ENCODE measurements around the gene CFDP1. TPM values are rescaled to one million over a fixed set of nuclear protein-coding genes. Genes with fewer than 3 reads are reported as not detected.

CFDP1 gene
- total RNA-seq, 1 donor from 2014 or later = 65.7 TPM

- H3K4me1 Mint-ChIP-seq (ENCODE audit: unreplicated experiment) = peaks cover 56% of the 10 kb centered on the region
- peaks cover 23% of the 10 kb centered on the region for H3K36me3 Mint-ChIP-seq (ENCODE audit: low read depth, unreplicated experiment)
- H3K27me3 Mint-ChIP-seq (ENCODE audit: unreplicated experiment) = peaks cover 28% of the 10 kb centered on the region
- no peak overlapping the region for H3K27ac Mint-ChIP-seq (ENCODE audit: unreplicated experiment)
- DNase-seq (ENCODE audit: low spot score) = no peak
- no peak overlapping the region for H3K4me3 Mint-ChIP-seq (ENCODE audit: unreplicated experiment)
- no peak for TF ChIP-seq CTCF (IDR thresholded peaks at IDR 0.05; ENCODE audit: unreplicated experiment)
- H3K9me3 Mint-ChIP-seq (ENCODE audit: unreplicated experiment) = no peaks in the 10 kb centered on the region
These were observed 170.5 kb downstream of the CFDP1 start for GRCh38 chr16:75262800-75263127.

- peaks cover 57% of the 10 kb centered on the region for H3K4me1 Mint-ChIP-seq (ENCODE audit: unreplicated experiment)
- peaks cover 23% of the 10 kb centered on the region for H3K36me3 Mint-ChIP-seq (ENCODE audit: low read depth, unreplicated experiment)
- peak overlapping the region; percentile 86 for H3K27ac Mint-ChIP-seq (ENCODE audit: unreplicated experiment)
- DNase-seq (ENCODE audit: low spot score) = no peak
- H3K4me3 Mint-ChIP-seq (ENCODE audit: unreplicated experiment) = peak overlapping the region; percentile 74
- peaks cover 28% of the 10 kb centered on the region for H3K27me3 Mint-ChIP-seq (ENCODE audit: unreplicated experiment)
- no peaks in the 10 kb centered on the region for H3K9me3 Mint-ChIP-seq (ENCODE audit: unreplicated experiment)
- no peak for TF ChIP-seq CTCF (IDR thresholded peaks at IDR 0.05; ENCODE audit: unreplicated experiment)
These were observed 171.1 kb downstream of the CFDP1 start for GRCh38 chr16:75262104-75262799.

- Mint-ChIP-seq H3K4me1 (ENCODE audit: unreplicated experiment) (peaks cover 57% of the 10 kb centered on the region), H3K4me3 (ENCODE audit: unreplicated experiment) (peak overlapping the region; percentile 74), H3K9me3 (ENCODE audit: unreplicated experiment) (no peaks in the 10 kb centered on the region), H3K27ac (ENCODE audit: unreplicated experiment) (peak overlapping the region; percentile 86), H3K36me3 (ENCODE audit: low read depth, unreplicated experiment) (peaks cover 23% of the 10 kb centered on the region), H3K27me3 (ENCODE audit: unreplicated experiment) (peaks cover 28% of the 10 kb centered on the region)
- TF ChIP-seq CTCF (IDR thresholded peaks at IDR 0.05; ENCODE audit: unreplicated experiment) = no peak
- DNase-seq (ENCODE audit: low spot score) = no peak
These were observed 171.7 kb downstream of the CFDP1 start for GRCh38 chr16:75261590-75262078.

DNA sequence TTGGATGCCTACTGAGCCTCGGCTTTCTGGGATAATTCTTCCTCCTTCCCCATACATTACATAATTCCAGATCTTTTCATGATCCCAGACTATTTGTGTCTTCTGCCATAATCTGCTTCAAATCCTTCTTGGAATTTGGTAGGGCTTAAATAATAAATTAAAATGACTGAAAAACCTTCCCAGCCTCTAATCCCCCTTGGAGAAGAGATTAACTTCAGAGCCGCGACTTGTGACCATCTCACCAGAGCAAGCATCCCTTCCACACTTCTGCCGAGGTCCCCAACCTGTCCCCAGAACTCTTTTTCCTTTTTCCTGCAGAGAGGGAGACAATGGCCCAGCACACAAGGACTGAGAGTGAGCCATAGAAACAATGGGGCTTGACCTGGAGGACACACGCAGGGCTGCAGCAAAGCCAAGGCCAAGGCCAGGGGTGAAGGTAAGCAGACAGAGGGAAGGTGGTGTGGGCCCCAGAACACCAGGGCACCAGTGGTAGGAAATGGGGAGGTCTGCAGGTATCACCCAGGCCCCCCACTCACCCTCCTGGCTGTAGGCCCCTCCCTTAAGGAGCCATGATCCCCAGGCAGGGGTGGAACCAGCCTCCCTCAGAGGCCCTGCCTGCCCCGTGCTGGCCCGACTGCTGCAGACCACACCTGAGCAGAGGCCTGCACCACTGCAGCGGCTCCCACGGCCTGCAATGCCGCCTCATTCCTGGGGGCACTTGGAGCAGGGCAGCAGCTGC, 172.3 kb downstream of the CFDP1 start:
- no peak for DNase-seq (ENCODE audit: low spot score)
- Mint-ChIP-seq H3K27ac (ENCODE audit: unreplicated experiment) (no peak overlapping the region), H3K36me3 (ENCODE audit: low read depth, unreplicated experiment) (peaks cover 23% of the 10 kb centered on the region), H3K9me3 (ENCODE audit: unreplicated experiment) (no peaks in the 10 kb centered on the region), H3K27me3 (ENCODE audit: unreplicated experiment) (peaks cover 26% of the 10 kb centered on the region), H3K4me1 (ENCODE audit: unreplicated experiment) (peaks cover 54% of the 10 kb centered on the region), H3K4me3 (ENCODE audit: unreplicated experiment) (peak overlapping the region; percentile 39)
- TF ChIP-seq CTCF (IDR thresholded peaks at IDR 0.05; ENCODE audit: unreplicated experiment) = no peak

DNA sequence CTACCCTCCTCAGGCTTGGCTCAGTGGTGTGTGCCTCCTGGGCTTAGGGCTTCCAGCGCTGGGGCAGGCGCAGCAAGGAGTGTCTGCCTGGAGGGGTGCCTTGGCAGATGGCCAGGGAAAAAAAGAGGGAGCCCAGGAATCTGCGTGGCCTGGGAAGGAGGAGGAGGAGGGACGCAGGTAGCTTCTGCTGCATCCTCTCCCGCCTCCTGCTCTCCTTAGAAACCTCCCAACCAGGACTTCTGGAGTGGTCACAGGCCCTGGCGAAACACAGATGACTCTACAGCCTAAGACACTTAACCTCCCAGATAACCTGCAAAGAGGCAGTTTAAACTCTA, 174.5 kb downstream of the CFDP1 start:
- no peak for TF ChIP-seq CTCF (IDR thresholded peaks at IDR 0.05; ENCODE audit: unreplicated experiment)
- no peak overlapping the region for H3K4me3 Mint-ChIP-seq (ENCODE audit: unreplicated experiment)
- H3K9me3 Mint-ChIP-seq (ENCODE audit: unreplicated experiment) = no peaks in the 10 kb centered on the region
- no peak for DNase-seq (ENCODE audit: low spot score)
- H3K4me1 Mint-ChIP-seq (ENCODE audit: unreplicated experiment) = peaks cover 65% of the 10 kb centered on the region
- peaks cover 14% of the 10 kb centered on the region for H3K36me3 Mint-ChIP-seq (ENCODE audit: low read depth, unreplicated experiment)
- peaks cover 18% of the 10 kb centered on the region for H3K27me3 Mint-ChIP-seq (ENCODE audit: unreplicated experiment)
- H3K27ac Mint-ChIP-seq (ENCODE audit: unreplicated experiment) = no peak overlapping the region
